GM10266 (cell line): ENCODE measurements around the gene UBAP1L.

Experiments
- DNase-seq: peaks from one replicate; pipeline ENCODE4 v3.0.0; 2012; ENCODE audit errors: extremely low spot score
- TF ChIP-seq, protein P1 (sequence below): IDR thresholded peaks from 2 replicates; pipeline ENCODE4 v1.5.1; 2012; ENCODE audit warnings: mild to moderate bottlenecking, low read depth; ENCODE audit not compliant: control insufficient read depth, insufficient read depth; ENCODE audit errors: missing control alignments

UBAP1L gene

GRCh38 chr15:65066635-65067316, 48.2 kb downstream of the UBAP1L start:
- TF ChIP-seq, protein P1, sequence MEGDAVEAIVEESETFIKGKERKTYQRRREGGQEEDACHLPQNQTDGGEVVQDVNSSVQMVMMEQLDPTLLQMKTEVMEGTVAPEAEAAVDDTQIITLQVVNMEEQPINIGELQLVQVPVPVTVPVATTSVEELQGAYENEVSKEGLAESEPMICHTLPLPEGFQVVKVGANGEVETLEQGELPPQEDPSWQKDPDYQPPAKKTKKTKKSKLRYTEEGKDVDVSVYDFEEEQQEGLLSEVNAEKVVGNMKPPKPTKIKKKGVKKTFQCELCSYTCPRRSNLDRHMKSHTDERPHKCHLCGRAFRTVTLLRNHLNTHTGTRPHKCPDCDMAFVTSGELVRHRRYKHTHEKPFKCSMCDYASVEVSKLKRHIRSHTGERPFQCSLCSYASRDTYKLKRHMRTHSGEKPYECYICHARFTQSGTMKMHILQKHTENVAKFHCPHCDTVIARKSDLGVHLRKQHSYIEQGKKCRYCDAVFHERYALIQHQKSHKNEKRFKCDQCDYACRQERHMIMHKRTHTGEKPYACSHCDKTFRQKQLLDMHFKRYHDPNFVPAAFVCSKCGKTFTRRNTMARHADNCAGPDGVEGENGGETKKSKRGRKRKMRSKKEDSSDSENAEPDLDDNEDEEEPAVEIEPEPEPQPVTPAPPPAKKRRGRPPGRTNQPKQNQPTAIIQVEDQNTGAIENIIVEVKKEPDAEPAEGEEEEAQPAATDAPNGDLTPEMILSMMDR, result no peak
- DNase-seq, result no peak

DNA sequence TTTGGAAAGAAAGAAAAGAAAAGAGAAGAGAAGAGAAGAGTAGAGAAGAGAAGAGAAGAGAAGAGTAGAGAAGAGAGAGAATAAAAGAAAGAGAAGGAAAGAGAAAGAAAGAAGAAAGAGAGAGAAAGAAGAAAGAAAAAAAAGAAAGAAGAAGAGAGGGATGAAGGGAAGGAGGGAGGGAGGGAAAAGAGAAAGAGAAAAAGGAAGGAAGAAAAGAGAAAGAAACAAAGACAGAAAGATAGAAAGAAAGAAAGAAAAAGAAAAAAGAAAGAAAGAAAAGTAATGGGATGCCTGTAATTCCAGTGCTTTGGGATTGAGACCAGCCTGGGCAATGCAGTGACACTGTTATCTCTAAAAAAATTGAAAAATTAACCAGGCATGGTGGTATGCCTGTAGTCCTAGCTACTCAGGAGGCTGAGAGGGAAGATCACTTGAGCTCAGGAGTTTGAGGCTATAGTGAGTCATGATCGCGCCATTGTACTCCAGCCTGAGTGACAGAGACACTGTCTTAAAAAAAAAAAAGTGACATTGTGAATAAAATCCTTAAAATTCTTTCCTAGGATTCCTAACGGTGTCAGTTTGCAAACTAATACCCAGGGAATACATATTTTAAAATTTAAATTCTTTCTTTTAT, 48.9 kb downstream of the UBAP1L start:
- DNase-seq, result no peak
- TF ChIP-seq, protein P1, result no peak

DNA sequence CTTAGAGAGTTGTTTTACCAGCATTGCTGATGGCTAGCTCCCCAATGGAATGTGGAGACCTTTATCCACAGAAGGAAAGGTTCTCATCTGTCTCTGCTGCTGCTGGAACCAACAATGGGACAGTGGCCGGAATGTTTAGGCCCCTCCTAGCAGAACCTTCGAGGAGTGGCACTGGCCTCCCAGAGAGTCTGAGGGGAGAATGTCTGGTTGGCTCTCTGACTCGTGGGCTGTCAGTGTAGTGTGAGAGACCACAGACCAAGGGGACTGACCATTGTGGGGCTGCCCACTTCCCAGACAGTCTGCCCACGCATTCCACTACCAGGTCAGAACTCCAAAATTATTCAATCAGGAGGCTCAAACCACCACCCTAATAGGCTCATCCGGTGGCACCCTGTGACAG, 52.3 kb downstream of the UBAP1L start:
- DNase-seq, result no peak
- TF ChIP-seq, protein P1, result no peak

GRCh38 chr15:65062061-65062460, 52.9 kb downstream of the UBAP1L start:
- no peak for DNase-seq
- TF ChIP-seq, protein P1, result no peak

DNA sequence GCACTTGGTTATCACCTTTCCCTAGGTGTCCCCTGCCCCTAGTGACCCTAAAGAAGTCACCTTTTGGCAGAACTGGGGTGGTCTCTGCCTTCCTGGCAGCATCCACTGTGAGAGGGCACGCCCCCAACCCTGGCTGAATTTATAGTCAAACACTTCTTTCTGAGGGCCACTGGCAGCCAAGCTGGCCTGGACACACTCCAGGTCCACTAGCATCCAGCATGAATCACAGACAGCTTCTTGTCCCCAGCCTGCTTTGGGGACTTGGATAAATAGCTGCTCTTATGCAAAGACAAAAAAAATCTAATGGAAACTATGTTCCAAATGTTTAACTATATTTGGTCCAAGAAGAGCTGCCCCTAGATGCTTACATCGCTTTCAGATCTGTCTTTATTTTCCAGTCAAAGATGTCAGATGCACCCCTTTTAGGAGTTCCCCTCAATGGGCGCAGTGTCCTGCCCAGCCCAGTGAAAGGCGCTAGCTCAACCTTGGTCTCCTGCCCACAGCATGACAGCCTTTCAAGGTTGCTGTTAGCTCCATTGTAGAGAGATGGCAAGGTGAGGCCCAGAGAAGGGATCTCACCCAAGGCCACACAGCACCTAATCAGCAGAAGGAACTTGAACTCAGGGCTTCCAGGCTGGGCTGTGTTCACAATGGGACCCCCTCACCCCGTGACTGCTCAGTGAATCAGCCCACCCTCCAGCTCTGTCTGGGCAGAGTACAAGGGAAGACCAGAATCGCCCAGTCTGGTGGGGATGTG, 54.2 kb downstream of the UBAP1L start:
- no peak for DNase-seq
- TF ChIP-seq, protein P1, result no peak

DNA sequence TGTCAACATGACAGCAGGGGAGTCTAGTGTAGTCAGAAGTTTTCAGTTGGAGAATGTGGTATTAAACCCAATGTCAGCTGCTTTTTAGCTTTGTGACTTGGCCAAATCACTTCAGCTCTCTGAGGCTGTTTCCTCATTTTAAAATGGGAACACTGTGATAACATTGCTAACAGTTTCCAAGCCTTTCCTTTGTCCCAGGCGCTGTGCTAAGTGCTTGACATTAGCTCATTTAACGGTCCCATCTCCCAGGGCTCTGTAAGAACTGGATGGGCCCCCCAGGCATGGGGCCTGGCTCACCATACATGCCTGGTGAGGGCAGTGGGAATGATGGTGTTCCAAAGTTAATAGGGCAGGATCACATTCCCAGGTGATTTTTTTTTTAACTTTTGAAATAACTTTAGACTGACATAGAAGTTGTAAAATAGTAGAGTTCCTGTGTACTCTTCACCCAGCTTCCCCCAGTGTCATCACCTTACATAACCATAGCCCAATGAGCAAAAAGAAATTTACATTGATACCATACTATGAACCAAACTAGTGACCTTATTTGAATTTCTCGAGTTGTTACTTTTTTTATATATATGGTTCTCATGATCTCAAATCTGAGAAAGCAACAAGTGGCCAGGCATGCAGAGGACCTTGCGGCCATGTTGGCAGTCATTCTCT, 54.9 kb downstream of the UBAP1L start:
- TF ChIP-seq, protein P1, result no peak

DNA sequence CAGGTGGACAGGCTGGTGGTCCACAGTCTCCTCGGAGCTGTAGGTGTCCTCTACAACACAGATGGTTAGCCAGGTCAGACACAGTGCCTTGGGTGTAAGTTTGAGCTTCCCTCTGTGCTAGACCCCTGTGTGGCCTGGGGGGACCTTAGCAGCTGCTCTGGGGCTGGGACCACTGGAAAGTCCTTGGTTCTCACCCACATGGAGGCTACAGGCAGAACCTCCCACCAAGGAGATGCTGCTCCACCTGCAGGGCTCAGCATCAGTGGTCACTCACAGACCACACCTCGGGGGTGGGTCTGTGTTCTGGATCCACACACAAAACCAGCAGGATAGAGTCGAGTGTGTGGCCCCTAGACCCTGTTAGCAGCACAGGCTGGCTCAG, 55.6 kb downstream of the UBAP1L start:
- DNase-seq, result no peak
- TF ChIP-seq, protein P1, result no peak

More for the DNA sequence above, 54.9 kb downstream of the UBAP1L start:
- DNase-seq, result no peak
